Measurements from ENCODE around the gene PROM2.

DNA sequence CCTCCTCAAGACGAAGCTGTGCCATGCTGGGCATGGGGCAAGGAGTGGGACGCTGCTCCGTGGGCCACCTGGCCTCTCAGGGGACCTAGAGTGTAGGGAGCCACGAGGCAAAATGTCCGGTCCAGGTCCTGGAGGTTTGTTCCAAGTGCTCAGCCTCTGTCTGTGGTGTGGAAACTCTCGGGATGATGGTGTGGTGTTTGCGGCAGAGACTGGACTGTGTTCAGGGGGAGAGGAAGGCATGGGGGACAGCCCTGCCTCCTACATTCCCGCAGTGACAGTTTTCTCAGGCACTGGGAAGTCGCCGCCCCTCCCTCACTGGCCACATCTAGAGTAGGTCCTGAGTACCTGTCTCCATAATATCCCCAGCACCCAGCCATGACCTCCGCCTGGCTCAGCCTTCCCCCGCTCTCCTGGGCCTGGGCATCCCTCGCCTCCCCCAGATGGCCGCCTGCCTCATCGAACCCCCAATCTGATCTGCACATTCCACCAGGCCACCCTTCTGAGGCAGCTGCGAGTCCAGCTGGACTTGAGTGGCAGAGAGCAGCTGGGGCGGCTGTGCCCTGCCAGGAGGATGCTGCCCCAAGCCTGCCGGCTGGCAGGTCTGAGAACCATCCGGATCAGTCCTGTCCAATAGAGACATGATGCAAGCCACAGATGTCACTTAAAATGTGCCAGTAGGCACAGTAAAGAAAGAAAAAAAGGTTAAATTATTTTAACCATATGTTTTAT lies 29.1 kb downstream of the PROM2 start:
- TF ChIP-seq EZH2phosphoT487 (IDR thresholded peaks at IDR 0.05; ENCODE audit: unreplicated experiment) (no peak), EZH2 (IDR thresholded peaks at IDR 0.05; ENCODE audit: low read depth, unreplicated experiment) (no peak), POLR2AphosphoS5 (IDR thresholded peaks at IDR 0.05; ENCODE audit: low read depth) (no peak), STAT1 (IDR thresholded peaks at IDR 0.05; ENCODE audit: unreplicated experiment) (no peak), JUNB (IDR thresholded peaks at IDR 0.05; ENCODE audit: unreplicated experiment) (no peak), NANOG (IDR thresholded peaks at IDR 0.05; ENCODE audit: borderline replicate concordance) (no peak), CREB1 (CRISPR knock-in tag; IDR thresholded peaks at IDR 0.05; ENCODE audit: low read depth) (no peak), ZNF331 (CRISPR knock-in tag; IDR thresholded peaks at IDR 0.05; ENCODE audit: low read depth) (no peak), ZNF114 (CRISPR knock-in tag; IDR thresholded peaks at IDR 0.05) (no peak)
- TF ChIP-seq, protein P1, sequence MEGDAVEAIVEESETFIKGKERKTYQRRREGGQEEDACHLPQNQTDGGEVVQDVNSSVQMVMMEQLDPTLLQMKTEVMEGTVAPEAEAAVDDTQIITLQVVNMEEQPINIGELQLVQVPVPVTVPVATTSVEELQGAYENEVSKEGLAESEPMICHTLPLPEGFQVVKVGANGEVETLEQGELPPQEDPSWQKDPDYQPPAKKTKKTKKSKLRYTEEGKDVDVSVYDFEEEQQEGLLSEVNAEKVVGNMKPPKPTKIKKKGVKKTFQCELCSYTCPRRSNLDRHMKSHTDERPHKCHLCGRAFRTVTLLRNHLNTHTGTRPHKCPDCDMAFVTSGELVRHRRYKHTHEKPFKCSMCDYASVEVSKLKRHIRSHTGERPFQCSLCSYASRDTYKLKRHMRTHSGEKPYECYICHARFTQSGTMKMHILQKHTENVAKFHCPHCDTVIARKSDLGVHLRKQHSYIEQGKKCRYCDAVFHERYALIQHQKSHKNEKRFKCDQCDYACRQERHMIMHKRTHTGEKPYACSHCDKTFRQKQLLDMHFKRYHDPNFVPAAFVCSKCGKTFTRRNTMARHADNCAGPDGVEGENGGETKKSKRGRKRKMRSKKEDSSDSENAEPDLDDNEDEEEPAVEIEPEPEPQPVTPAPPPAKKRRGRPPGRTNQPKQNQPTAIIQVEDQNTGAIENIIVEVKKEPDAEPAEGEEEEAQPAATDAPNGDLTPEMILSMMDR (conservative IDR thresholded peaks at IDR 0.05; ENCODE audit: low read depth in 2 of 2), result no peak
- TF ChIP-seq, protein P2, sequence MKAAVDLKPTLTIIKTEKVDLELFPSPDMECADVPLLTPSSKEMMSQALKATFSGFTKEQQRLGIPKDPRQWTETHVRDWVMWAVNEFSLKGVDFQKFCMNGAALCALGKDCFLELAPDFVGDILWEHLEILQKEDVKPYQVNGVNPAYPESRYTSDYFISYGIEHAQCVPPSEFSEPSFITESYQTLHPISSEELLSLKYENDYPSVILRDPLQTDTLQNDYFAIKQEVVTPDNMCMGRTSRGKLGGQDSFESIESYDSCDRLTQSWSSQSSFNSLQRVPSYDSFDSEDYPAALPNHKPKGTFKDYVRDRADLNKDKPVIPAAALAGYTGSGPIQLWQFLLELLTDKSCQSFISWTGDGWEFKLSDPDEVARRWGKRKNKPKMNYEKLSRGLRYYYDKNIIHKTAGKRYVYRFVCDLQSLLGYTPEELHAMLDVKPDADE (IDR thresholded peaks at IDR 0.05), result no peak
- TF ChIP-seq, protein P3, sequence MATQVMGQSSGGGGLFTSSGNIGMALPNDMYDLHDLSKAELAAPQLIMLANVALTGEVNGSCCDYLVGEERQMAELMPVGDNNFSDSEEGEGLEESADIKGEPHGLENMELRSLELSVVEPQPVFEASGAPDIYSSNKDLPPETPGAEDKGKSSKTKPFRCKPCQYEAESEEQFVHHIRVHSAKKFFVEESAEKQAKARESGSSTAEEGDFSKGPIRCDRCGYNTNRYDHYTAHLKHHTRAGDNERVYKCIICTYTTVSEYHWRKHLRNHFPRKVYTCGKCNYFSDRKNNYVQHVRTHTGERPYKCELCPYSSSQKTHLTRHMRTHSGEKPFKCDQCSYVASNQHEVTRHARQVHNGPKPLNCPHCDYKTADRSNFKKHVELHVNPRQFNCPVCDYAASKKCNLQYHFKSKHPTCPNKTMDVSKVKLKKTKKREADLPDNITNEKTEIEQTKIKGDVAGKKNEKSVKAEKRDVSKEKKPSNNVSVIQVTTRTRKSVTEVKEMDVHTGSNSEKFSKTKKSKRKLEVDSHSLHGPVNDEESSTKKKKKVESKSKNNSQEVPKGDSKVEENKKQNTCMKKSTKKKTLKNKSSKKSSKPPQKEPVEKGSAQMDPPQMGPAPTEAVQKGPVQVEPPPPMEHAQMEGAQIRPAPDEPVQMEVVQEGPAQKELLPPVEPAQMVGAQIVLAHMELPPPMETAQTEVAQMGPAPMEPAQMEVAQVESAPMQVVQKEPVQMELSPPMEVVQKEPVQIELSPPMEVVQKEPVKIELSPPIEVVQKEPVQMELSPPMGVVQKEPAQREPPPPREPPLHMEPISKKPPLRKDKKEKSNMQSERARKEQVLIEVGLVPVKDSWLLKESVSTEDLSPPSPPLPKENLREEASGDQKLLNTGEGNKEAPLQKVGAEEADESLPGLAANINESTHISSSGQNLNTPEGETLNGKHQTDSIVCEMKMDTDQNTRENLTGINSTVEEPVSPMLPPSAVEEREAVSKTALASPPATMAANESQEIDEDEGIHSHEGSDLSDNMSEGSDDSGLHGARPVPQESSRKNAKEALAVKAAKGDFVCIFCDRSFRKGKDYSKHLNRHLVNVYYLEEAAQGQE (IDR thresholded peaks at IDR 0.05; ENCODE audit: unreplicated experiment), result no peak
- TF ChIP-seq, protein P4, sequence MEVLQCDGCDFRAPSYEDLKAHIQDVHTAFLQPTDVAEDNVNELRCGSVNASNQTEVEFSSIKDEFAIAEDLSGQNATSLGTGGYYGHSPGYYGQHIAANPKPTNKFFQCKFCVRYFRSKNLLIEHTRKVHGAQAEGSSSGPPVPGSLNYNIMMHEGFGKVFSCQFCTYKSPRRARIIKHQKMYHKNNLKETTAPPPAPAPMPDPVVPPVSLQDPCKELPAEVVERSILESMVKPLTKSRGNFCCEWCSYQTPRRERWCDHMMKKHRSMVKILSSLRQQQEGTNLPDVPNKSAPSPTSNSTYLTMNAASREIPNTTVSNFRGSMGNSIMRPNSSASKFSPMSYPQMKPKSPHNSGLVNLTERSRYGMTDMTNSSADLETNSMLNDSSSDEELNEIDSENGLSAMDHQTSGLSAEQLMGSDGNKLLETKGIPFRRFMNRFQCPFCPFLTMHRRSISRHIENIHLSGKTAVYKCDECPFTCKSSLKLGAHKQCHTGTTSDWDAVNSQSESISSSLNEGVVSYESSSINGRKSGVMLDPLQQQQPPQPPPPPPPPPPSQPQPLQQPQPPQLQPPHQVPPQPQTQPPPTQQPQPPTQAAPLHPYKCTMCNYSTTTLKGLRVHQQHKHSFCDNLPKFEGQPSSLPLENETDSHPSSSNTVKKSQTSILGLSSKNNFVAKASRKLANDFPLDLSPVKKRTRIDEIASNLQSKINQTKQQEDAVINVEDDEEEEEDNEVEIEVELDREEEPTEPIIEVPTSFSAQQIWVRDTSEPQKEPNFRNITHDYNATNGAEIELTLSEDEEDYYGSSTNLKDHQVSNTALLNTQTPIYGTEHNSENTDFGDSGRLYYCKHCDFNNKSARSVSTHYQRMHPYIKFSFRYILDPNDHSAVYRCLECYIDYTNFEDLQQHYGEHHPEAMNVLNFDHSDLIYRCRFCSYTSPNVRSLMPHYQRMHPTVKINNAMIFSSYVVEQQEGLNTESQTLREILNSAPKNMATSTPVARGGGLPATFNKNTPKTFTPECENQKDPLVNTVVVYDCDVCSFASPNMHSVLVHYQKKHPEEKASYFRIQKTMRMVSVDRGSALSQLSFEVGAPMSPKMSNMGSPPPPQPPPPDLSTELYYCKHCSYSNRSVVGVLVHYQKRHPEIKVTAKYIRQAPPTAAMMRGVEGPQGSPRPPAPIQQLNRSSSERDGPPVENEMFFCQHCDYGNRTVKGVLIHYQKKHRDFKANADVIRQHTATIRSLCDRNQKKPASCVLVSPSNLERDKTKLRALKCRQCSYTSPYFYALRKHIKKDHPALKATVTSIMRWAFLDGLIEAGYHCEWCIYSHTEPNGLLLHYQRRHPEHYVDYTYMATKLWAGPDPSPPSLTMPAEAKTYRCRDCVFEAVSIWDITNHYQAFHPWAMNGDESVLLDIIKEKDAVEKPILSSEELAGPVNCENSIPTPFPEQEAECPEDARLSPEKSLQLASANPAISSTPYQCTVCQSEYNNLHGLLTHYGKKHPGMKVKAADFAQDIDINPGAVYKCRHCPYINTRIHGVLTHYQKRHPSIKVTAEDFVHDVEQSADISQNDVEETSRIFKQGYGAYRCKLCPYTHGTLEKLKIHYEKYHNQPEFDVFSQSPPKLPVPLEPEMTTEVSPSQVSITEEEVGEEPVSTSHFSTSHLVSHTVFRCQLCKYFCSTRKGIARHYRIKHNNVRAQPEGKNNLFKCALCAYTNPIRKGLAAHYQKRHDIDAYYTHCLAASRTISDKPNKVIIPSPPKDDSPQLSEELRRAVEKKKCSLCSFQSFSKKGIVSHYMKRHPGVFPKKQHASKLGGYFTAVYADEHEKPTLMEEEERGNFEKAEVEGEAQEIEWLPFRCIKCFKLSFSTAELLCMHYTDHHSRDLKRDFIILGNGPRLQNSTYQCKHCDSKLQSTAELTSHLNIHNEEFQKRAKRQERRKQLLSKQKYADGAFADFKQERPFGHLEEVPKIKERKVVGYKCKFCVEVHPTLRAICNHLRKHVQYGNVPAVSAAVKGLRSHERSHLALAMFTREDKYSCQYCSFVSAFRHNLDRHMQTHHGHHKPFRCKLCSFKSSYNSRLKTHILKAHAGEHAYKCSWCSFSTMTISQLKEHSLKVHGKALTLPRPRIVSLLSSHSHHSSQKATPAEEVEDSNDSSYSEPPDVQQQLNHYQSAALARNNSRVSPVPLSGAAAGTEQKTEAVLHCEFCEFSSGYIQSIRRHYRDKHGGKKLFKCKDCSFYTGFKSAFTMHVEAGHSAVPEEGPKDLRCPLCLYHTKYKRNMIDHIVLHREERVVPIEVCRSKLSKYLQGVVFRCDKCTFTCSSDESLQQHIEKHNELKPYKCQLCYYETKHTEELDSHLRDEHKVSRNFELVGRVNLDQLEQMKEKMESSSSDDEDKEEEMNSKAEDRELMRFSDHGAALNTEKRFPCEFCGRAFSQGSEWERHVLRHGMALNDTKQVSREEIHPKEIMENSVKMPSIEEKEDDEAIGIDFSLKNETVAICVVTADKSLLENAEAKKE (CRISPR knock-in tag; IDR thresholded peaks at IDR 0.05), result no peak

Data from GM23338 (cell line).